AG04450 (cell line): ENCODE results near the gene BRCA1. TPM values are rescaled to one million over a fixed set of nuclear protein-coding genes. Genes with fewer than 3 reads are reported as not detected.
A peak's percentile ranks its signal among the peaks of the same experiment; 100 is the strongest.

ENCODE experiments used
- CTCF ChIA-PET: fragments of 300-600, 350-600 bp; formaldehyde crosslinking; extraction: SDS; loops from one replicate; lab custom pipeline; 2022; ENCODE audit warnings: antibody characterized with exemption, inconsistent platforms; lab: Charles Lee
- POLR2A ChIA-PET: fragments of 350-600 bp; formaldehyde crosslinking; extraction: SDS; loops from one replicate; lab custom pipeline; 2021; ENCODE audit warnings: antibody characterized with exemption, inconsistent platforms; lab: Yijun Ruan, JAX
- DNase-seq: peaks from one replicate; pipeline ENCODE4 v3.0.0-alpha.2; 2011; ENCODE audit warnings: low read depth, low spot score
- H3K27ac ChIP-seq: one replicate; pipeline ENCODE4 v1.5.1; 2012; ENCODE audit warnings: low read depth, low read length, control low read depth
- H3K27me3 ChIP-seq: one replicate; pipeline ENCODE4 v1.6.0; 2012; ENCODE audit warnings: low read length; ENCODE audit not compliant: control insufficient read depth, insufficient read depth
- H3K4me3 ChIP-seq: 2 replicates; pipeline ENCODE4 v1.5.1; 2011; ENCODE audit warnings: mild to moderate bottlenecking, low read depth, low read length, control low read depth
- H3K9me3 ChIP-seq: 2 replicates; pipeline ENCODE4 v1.5.1; 2012; ENCODE audit warnings: low read length; ENCODE audit not compliant: control insufficient read depth, insufficient read depth
- CTCF ChIP-seq: IDR thresholded peaks from 2 replicates; pipeline ENCODE4 v1.5.1; 2011; ENCODE audit warnings: low read depth, low read length, control low read depth, inconsistent platforms
- polyA plus RNA-seq: library from polyadenylated mRNA; depleted of rRNA; stranded (reverse); fragments of >200 nt; gene quantifications from 2 replicates; pipeline ENCODE4 v1.2.3, GENCODE V29; 2011; rRNA removed
- small RNA-seq: library from RNA; depleted of rRNA; stranded (forward); fragments of <200 nt; gene quantifications from one replicate; pipeline ENCODE3, GENCODE V24; 2012; ENCODE audit warnings: low read depth; ENCODE audit not compliant: insufficient read length

Gene BRCA1
- polyA plus RNA-seq, 1 experiment: 8.1 TPM

GRCh38 chr17:42997984-42998938 is 126.9 kb downstream of the BRCA1 start, which contains the start of gene RPL27:
TSS of gene RPL27 (plus strand) at chr17:42998419. CDS start at chr17:42998751, 332 bp downstream.
- H3K4me3 ChIP-seq: peak within 1 kb of the TSS; percentile 71
- peak; percentile 80 for TF ChIP-seq CTCF
- peaks cover 5% of the 10 kb centered on the region; the same call in 1 of the 2 replicates for H3K9me3 ChIP-seq
- ChIA-PET POLR2A (interaction anchor here (0.5 to 2.0 kb wide), 26 partner anchors 8 to 803 kb away, joined by 3 to 22 read pairs (median 5); partner anchors contain the start of genes AOC2, BECN1, IFI35 and NBR1), CTCF (interaction anchor here (0.6 to 2.6 kb wide), 21 partner anchors 8 to 420 kb away, joined by 3 to 22 read pairs (median 5); partner anchors contain the start of genes AARSD1, AOC2, BECN1 and IFI35)
- no peaks in the 10 kb centered on the region for H3K27me3 ChIP-seq
- peak; percentile 100 for DNase-seq
- H3K27ac ChIP-seq: peak within 1 kb of the TSS; percentile 93

GRCh38 chr17:42997390-42997983 is 127.7 kb downstream of the BRCA1 start:
- no peak for DNase-seq
- H3K27me3 ChIP-seq: no peaks in the 10 kb centered on the region
- POLR2A ChIA-PET: interaction anchor here (0.5 to 2.0 kb wide), 23 partner anchors 9 to 802 kb away, joined by 3 to 22 read pairs (median 5); partner anchors contain the start of genes AOC2, BECN1, IFI35 and NBR1
- no peak overlapping the region for H3K27ac ChIP-seq
- peaks cover 5% of the 10 kb centered on the region; the same call in 1 of the 2 replicates for H3K9me3 ChIP-seq
- peak overlapping the region; percentile 28 for H3K4me3 ChIP-seq
- no peak for TF ChIP-seq CTCF
- CTCF ChIA-PET: interaction anchor here (0.6 to 2.6 kb wide), 19 partner anchors 9 to 419 kb away, joined by 3 to 22 read pairs (median 5); partner anchors contain the start of genes AOC2, BECN1, IFI35 and PTGES3L

Small RNAs within 50 kb of the gene (small RNA-seq; reads per million reads assigned to genes)
- gene AC060780.2 (not detected), gene AC060780.3 (not detected), gene AC135721.1 (not detected)

Other genes starting within 250 kb of the BRCA1 start
- gene G6PC1, start 224.6 kb downstream of the BRCA1 start, polyA plus RNA-seq: not detected in 2 replicates
- gene AARSD1, start 160.9 kb downstream of the BRCA1 start, polyA plus RNA-seq: 39.7 and 39.8 TPM in 2 replicates
- 1.8 and 1.9 TPM in 2 replicates for gene PTGES3L, start 145.3 kb downstream of the BRCA1 start, polyA plus RNA-seq
- 8.7 and 9.4 TPM in 2 replicates for gene RUNDC1, start 144.8 kb downstream of the BRCA1 start, polyA plus RNA-seq
- gene RPL27, start 126.9 kb downstream of the BRCA1 start, polyA plus RNA-seq: 4,202 and 4,485 TPM in 2 replicates
- gene IFI35, start 118.6 kb downstream of the BRCA1 start, polyA plus RNA-seq: 24.1 and 25.7 TPM in 2 replicates
- gene VAT1, start 103.0 kb downstream of the BRCA1 start, polyA plus RNA-seq: 228 and 236 TPM in 2 replicates
- 1.7 and 2.1 TPM in 2 replicates for gene RND2, start 100.1 kb downstream of the BRCA1 start, polyA plus RNA-seq
- 103 and 107 TPM in 2 replicates for gene NBR1, start 45.9 kb upstream of the BRCA1 start, polyA plus RNA-seq
- gene TMEM106A, start 86.5 kb upstream of the BRCA1 start, polyA plus RNA-seq: 4.5 and 5.1 TPM in 2 replicates
- gene CCDC200, start 103.3 kb upstream of the BRCA1 start, polyA plus RNA-seq: not detected in 2 replicates
- gene RNU2-1, start 108.6 kb upstream of the BRCA1 start, polyA plus RNA-seq: not detected in 2 replicates